GM19467 (cell line): ENCODE results near the gene SNIP1.
"Not testable (repeated sequence)": the region's sequence is repeated elsewhere in the genome, so short reads cannot be mapped to it uniquely, and the experiment has no call there.

ENCODE experiments used
- ATAC-seq: cut with Tn5 transposase; IDR thresholded peaks from one replicate; pipeline ENCODE4 v1.9.1; 2021; ENCODE audit warnings: mild to moderate bottlenecking, moderate library complexity; ENCODE audit not compliant: unreplicated experiment

Gene SNIP1

GRCh38 chr1:37559957-37560379, 5.9 kb upstream of the SNIP1 start:
- ATAC-seq: not testable (repeated sequence)

GRCh38 chr1:37559080-37559479, 5.0 kb upstream of the SNIP1 start:
- ATAC-seq: no peak

- ATAC-seq: no peak
Measured at GRCh38 chr1:37558411-37558810, 4.3 kb upstream of the SNIP1 start.

GRCh38 chr1:37557402-37557801, 3.3 kb upstream of the SNIP1 start:
- no peak for ATAC-seq

GRCh38 chr1:37556712-37557196, 2.7 kb upstream of the SNIP1 start, which contains the start of gene DNALI1:
Gene DNALI1, plus strand, starts transcription at chr1:37556940. Its CDS starts 55 bp downstream, at chr1:37556995.
- ATAC-seq: no peak

GRCh38 chr1:37553598-37553926, 531 bp downstream of the SNIP1 start:
- no peak for ATAC-seq

GRCh38 chr1:37549341-37549740, 4.8 kb downstream of the SNIP1 start:
- ATAC-seq: no peak

- no peak for ATAC-seq
Measured at GRCh38 chr1:37545019-37545418, 9.1 kb downstream of the SNIP1 start.

- ATAC-seq: no peak
Measured at GRCh38 chr1:37544530-37544929, 9.6 kb downstream of the SNIP1 start.

- no peak for ATAC-seq
Measured at GRCh38 chr1:37540036-37540785, 13.9 kb downstream of the SNIP1 start.

GRCh38 chr1:37539154-37539553, 14.9 kb downstream of the SNIP1 start:
- ATAC-seq: not testable (repeated sequence)

GRCh38 chr1:37537378-37537777, 16.7 kb downstream of the SNIP1 start:
- no peak for ATAC-seq

GRCh38 chr1:37533317-37534093, 20.6 kb downstream of the SNIP1 start:
- no peak for ATAC-seq

- not testable (repeated sequence) for ATAC-seq
Measured at GRCh38 chr1:37532418-37533156, 21.5 kb downstream of the SNIP1 start.

GRCh38 chr1:37529888-37530287, 24.2 kb downstream of the SNIP1 start:
- not testable (repeated sequence) for ATAC-seq

GRCh38 chr1:37519613-37520012, 34.5 kb downstream of the SNIP1 start:
- ATAC-seq: no peak

- not testable (repeated sequence) for ATAC-seq
Measured at GRCh38 chr1:37518929-37519328, 35.2 kb downstream of the SNIP1 start.

GRCh38 chr1:37518241-37518640, 35.9 kb downstream of the SNIP1 start:
- not testable (repeated sequence) for ATAC-seq

GRCh38 chr1:37517569-37517968, 36.5 kb downstream of the SNIP1 start:
- no peak for ATAC-seq

- no peak for ATAC-seq
Measured at GRCh38 chr1:37515185-37516034, 38.7 kb downstream of the SNIP1 start.
